Measurements from ENCODE around the gene CENPC. TPM values are rescaled to one million over a fixed set of nuclear protein-coding genes. Genes with fewer than 3 reads are reported as not detected.

Gene CENPC
- total RNA-seq: 10 to 100 TPM; 18.0 to 24.1 TPM

GRCh38 chr4:67545199-67546003, at the start of gene CENPC:
Gene CENPC, minus strand, starts transcription at chr4:67545503. Its CDS starts 148 bp downstream, at chr4:67545355.

GRCh38 chr4:67558493-67558892, 13.2 kb upstream of the CENPC start, which contains the start of gene STAP1:
Gene STAP1, plus strand, starts transcription at chr4:67558727. Its CDS starts 83 bp downstream, at chr4:67558810.

Small RNA genes lying within 50 kb of the gene (small RNA-seq; reads per million reads assigned to genes)
- gene RNA5SP527: 0 reads per million in 2 donors
- gene RNU1-63P: 0.34 to 0.35 reads per million in 2 donors

Other genes with a start within 250 kb of the CENPC start
- not detected for gene STAP1, start 13.2 kb upstream of the CENPC start, total RNA-seq
- 100 to 1,000 TPM in 1 of 2 donors, 10 to 100 TPM in 1; 85.7 to 105 TPM for gene UBA6, start 155.7 kb upstream of the CENPC start, total RNA-seq
- gene GNRHR, start 208.9 kb upstream of the CENPC start, total RNA-seq: not detected

All from melanocyte of skin (primary cell).